HG03175 (cell line): ENCODE data around the gene PIP5K1C.
A peak's percentile ranks its signal among the peaks of the same experiment; 100 is the strongest.

Experiments
- ATAC-seq: cut with Tn5 transposase; IDR thresholded peaks from one replicate; pipeline ENCODE4 v1.9.1; 2021; ENCODE audit warnings: mild to moderate bottlenecking, moderate library complexity; ENCODE audit not compliant: unreplicated experiment

Gene PIP5K1C

GRCh38 chr19:3722443-3723109, 22.3 kb upstream of the PIP5K1C start:
- no peak for ATAC-seq

GRCh38 chr19:3721887-3722442, 21.7 kb upstream of the PIP5K1C start:
- ATAC-seq, result no peak

GRCh38 chr19:3721131-3721886, 21.0 kb upstream of the PIP5K1C start:
- no peak for ATAC-seq

- no peak for ATAC-seq
These were observed 20.2 kb upstream of the PIP5K1C start for GRCh38 chr19:3720349-3720917.

GRCh38 chr19:3719868-3720267, 19.6 kb upstream of the PIP5K1C start:
- ATAC-seq, result no peak

- no peak for ATAC-seq
These were observed 15.9 kb upstream of the PIP5K1C start for GRCh38 chr19:3716147-3716668.

- no peak for ATAC-seq
These were observed 12.7 kb upstream of the PIP5K1C start for GRCh38 chr19:3712663-3713611.

- no peak for ATAC-seq
These were observed 10.1 kb upstream of the PIP5K1C start for GRCh38 chr19:3710265-3710812.

GRCh38 chr19:3708207-3708931, 8.1 kb upstream of the PIP5K1C start, which contains the start of gene TJP3:
Gene TJP3, plus strand, starts transcription at chr19:3708384. Its CDS starts 20,049 bp downstream, at chr19:3728433.
- ATAC-seq, result no peak

- no peak for ATAC-seq
These were observed 7.6 kb upstream of the PIP5K1C start for GRCh38 chr19:3707868-3708206.

GRCh38 chr19:3701200-3701599, 932 bp upstream of the PIP5K1C start:
- ATAC-seq, result no peak

- peak; percentile 16 for ATAC-seq
These were observed 477 bp downstream of the PIP5K1C start for GRCh38 chr19:3699741-3700241.

- ATAC-seq, result no peak
These were observed 1.1 kb downstream of the PIP5K1C start for GRCh38 chr19:3698974-3699740.

GRCh38 chr19:3698386-3698950, 1.8 kb downstream of the PIP5K1C start:
- ATAC-seq, result no peak

- ATAC-seq, result no peak
These were observed 2.4 kb downstream of the PIP5K1C start for GRCh38 chr19:3697671-3698385.

GRCh38 chr19:3697094-3697493, 3.2 kb downstream of the PIP5K1C start:
- no peak for ATAC-seq

GRCh38 chr19:3696660-3696995, 3.6 kb downstream of the PIP5K1C start:
- no peak for ATAC-seq
